GM12872 (cell line): ENCODE data around the gene BCL2L13.

Experiments
- TF ChIP-seq, protein P1 (sequence below): IDR thresholded peaks from 3 replicates; pipeline ENCODE4 v1.5.1; 2011; ENCODE audit warnings: low read depth, mild to moderate bottlenecking, low read length, moderate library complexity; ENCODE audit not compliant: insufficient read depth

BCL2L13 gene

GRCh38 chr22:17655289-17655688 is 16.7 kb downstream of the BCL2L13 start:
- TF ChIP-seq, protein P1, sequence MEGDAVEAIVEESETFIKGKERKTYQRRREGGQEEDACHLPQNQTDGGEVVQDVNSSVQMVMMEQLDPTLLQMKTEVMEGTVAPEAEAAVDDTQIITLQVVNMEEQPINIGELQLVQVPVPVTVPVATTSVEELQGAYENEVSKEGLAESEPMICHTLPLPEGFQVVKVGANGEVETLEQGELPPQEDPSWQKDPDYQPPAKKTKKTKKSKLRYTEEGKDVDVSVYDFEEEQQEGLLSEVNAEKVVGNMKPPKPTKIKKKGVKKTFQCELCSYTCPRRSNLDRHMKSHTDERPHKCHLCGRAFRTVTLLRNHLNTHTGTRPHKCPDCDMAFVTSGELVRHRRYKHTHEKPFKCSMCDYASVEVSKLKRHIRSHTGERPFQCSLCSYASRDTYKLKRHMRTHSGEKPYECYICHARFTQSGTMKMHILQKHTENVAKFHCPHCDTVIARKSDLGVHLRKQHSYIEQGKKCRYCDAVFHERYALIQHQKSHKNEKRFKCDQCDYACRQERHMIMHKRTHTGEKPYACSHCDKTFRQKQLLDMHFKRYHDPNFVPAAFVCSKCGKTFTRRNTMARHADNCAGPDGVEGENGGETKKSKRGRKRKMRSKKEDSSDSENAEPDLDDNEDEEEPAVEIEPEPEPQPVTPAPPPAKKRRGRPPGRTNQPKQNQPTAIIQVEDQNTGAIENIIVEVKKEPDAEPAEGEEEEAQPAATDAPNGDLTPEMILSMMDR, result no peak

GRCh38 chr22:17656870-17657395 is 18.4 kb downstream of the BCL2L13 start:
- TF ChIP-seq, protein P1, result no peak

DNA sequence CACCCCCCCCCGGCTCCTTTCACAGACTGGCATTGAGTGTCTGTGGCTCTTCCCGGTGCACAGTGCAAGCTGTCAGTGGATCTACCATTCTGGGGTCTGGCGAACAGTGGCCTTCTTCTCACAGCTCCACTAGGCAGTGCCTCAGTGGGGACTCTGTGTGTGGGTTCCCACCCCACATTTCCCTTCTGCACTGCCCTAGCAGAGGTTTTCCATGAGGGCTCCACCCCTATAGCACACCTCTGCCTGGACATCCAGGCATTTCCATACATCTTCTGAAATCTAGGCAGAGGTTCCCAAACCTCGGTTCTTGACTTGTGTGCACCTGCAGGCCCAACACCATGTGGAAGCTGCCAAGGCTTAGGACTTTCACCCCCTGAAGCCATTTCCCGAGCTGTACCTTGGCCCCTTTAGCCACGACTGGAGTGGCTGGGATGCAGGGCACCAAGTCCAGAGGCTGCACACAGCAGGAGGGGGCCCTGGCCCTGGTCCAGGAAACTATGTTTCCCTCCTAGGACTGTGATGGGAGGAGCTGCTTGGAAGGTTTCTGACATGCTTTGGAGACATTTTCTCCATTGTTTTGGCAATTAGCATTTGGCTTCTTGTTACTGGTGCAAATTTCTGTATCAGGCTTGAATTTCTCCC is 26.0 kb downstream of the BCL2L13 start:
- TF ChIP-seq, protein P1, result no peak

GRCh38 chr22:17665248-17665647 is 26.7 kb downstream of the BCL2L13 start:
- TF ChIP-seq, protein P1, result no peak

- TF ChIP-seq, protein P1, result no peak
These were observed 27.3 kb downstream of the BCL2L13 start for GRCh38 chr22:17665854-17666253.

DNA sequence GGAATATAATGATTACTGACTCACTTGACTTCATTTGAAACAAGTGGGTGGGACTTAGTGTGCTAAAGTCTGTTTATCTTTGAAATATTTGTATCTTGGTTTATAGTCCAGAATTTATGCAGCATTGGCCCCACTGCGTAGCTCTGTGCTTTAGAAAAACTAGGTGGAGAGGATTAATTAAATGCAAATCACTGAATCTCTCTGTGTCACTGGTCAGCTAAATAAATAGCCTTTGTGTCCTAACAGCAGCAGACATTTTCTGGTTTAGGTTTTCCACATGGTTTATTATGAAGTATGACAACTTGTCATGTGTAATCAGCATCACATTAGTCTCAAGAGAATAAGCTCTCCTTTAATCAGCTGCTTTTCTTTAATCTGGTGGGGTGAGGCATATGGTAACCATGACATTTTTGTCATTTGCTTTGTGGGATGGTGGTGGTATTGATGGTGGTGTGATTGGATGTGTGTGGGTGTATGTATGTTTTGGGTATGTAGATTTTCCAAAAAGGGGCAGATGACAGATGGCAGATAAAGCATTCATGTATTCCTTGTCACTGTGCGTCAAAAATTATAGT is 33.9 kb downstream of the BCL2L13 start:
- TF ChIP-seq, protein P1, result no peak

GRCh38 chr22:17674152-17674551 is 35.6 kb downstream of the BCL2L13 start:
- TF ChIP-seq, protein P1, result no peak
